ENCODE results near the gene MRPL1.

DNA sequence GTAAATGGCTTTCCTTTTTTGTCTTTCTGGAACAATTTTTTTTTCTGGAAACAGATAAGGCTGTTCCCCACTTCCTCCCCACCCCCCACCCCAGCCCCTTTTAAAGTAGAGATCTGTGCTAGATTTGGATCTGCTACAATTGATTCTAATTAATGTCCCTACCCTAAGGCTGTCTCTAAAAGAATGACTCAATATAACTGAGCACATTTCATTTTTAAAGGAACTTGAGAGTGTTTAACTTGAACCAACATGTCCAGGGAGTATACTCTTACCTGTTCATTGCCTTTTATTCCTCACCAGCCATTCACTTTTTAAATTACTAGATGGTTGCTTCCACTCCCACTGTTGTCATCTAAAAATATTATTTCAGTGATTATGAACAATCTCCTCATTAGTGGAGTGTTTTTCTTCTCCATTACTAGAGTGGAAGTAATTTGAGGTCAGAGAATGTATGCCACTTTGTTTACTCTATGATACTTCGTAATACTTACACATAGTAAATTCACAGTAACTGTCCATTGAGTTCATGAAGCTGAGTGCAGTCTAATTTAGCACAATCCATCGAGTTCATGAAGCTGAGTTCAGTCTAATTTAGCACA lies 29.4 kb upstream of the MRPL1 start:
- TF ChIP-seq POLR2A (IDR thresholded peaks at IDR 0.05): no peak
- TF ChIP-seq, protein P1, sequence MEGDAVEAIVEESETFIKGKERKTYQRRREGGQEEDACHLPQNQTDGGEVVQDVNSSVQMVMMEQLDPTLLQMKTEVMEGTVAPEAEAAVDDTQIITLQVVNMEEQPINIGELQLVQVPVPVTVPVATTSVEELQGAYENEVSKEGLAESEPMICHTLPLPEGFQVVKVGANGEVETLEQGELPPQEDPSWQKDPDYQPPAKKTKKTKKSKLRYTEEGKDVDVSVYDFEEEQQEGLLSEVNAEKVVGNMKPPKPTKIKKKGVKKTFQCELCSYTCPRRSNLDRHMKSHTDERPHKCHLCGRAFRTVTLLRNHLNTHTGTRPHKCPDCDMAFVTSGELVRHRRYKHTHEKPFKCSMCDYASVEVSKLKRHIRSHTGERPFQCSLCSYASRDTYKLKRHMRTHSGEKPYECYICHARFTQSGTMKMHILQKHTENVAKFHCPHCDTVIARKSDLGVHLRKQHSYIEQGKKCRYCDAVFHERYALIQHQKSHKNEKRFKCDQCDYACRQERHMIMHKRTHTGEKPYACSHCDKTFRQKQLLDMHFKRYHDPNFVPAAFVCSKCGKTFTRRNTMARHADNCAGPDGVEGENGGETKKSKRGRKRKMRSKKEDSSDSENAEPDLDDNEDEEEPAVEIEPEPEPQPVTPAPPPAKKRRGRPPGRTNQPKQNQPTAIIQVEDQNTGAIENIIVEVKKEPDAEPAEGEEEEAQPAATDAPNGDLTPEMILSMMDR (IDR thresholded peaks at IDR 0.05): no peak
